Caco-2 (cell line): ENCODE measurements around the gene TLE6. TPM values are rescaled to one million over a fixed set of nuclear protein-coding genes. Genes with fewer than 3 reads are reported as not detected.

ENCODE experiments used
- BruUV-seq: library from RNA; stranded (reverse); fragments of 400-500 nt; replicated peaks from 2 replicates; lab custom pipeline; 2021; lab: Mats Ljungman, UMichigan
- CTCF ChIA-PET: fragments of 300-600 bp; sonication (Branson Sonifier 250); formaldehyde crosslinking; loops from one replicate; lab custom pipeline; 2022; ENCODE audit warnings: antibody characterized with exemption; lab: Charles Lee
- POLR2A ChIA-PET: fragments of 300-600 bp; sonication (Branson Sonifier 250); formaldehyde crosslinking; loops from one replicate; lab custom pipeline; 2022; ENCODE audit warnings: antibody characterized with exemption; lab: Charles Lee
- DNase-seq, 2 experiments: peaks; one replicate each; pipeline versions ENCODE4 v3.0.0 to v3.0.0-alpha.2; 2020 to 2022
- H3K27me3 ChIP-seq: replicated peaks from 2 replicates; pipeline ENCODE4 v1.6.0; 2011; ENCODE audit warnings: low read length; ENCODE audit not compliant: control insufficient read depth, insufficient read depth
- H3K36me3 ChIP-seq: 2 replicates; pipeline ENCODE4 v1.5.1; 2011; ENCODE audit warnings: low read length; ENCODE audit not compliant: control insufficient read depth, insufficient read depth
- H3K4me1 ChIP-seq: fragments of 250-450 bp; sonication (Bioruptor Pico); 2 replicates; pipeline ENCODE4 v1.5.1; 2020; ENCODE audit warnings: mild to moderate bottlenecking
- H3K4me3 ChIP-seq: 2 replicates; pipeline ENCODE4 v1.5.1; 2011; ENCODE audit warnings: low read depth, mild to moderate bottlenecking, control low read depth, low read length
- H3K9me3 ChIP-seq: fragments of 250-450 bp; sonication (Bioruptor Pico); 2 replicates; pipeline ENCODE4 v1.5.1; 2020; ENCODE audit warnings: mild to moderate bottlenecking, moderate library complexity
- H3K27ac Mint-ChIP-seq: one replicate; pipeline ENCODE4 v1.8.0; 2022; ENCODE audit warnings: mixed read lengths; ENCODE audit not compliant: unreplicated experiment
- H3K27me3 Mint-ChIP-seq: one replicate; pipeline ENCODE4 v1.8.0; 2022; ENCODE audit warnings: mixed read lengths; ENCODE audit not compliant: insufficient read depth, unreplicated experiment
- H3K36me3 Mint-ChIP-seq: one replicate; pipeline ENCODE4 v1.8.0; 2022; ENCODE audit warnings: mild to moderate bottlenecking, mixed read lengths; ENCODE audit not compliant: insufficient read depth, unreplicated experiment
- H3K4me1 Mint-ChIP-seq: one replicate; pipeline ENCODE4 v1.8.0; 2022; ENCODE audit warnings: low read depth, mixed read lengths; ENCODE audit not compliant: unreplicated experiment
- H3K4me3 Mint-ChIP-seq: one replicate; pipeline ENCODE4 v1.8.0; 2022; ENCODE audit warnings: mild to moderate bottlenecking, moderate library complexity, mixed read lengths; ENCODE audit not compliant: unreplicated experiment
- H3K9me3 Mint-ChIP-seq: one replicate; pipeline ENCODE4 v1.8.0; 2022; ENCODE audit warnings: mixed read lengths; ENCODE audit not compliant: unreplicated experiment
- CTCF ChIP-seq, 2 experiments: fragments of 200-600 bp in 1 of 2; IDR thresholded peaks; 1 replicate in 1 of 2; 2 replicates in 1 of 2; pipeline versions ENCODE4 v1.5.1 to v1.8.0; 2011 to 2022; ENCODE audit warnings: antibody characterized with exemption in 1 of 2, control low read depth in 1 of 2, inconsistent platforms in 1 of 2, low read depth in 1 of 2, low read length in 1 of 2, mild to moderate bottlenecking in 1 of 2, moderate library complexity in 1 of 2; ENCODE audit not compliant: insufficient read depth in 1 of 2, severe bottlenecking in 1 of 2, unreplicated experiment in 1 of 2
- intact Hi-C: fragments of 100-400 bp; cut with micrococcal nuclease; formaldehyde crosslinking; loops from one replicate; pipeline ENCODE4 v1.10.0; 2022; ENCODE audit not compliant: unreplicated experiment
- total RNA-seq: library from RNA; stranded (reverse); gene quantifications from 2 replicates; pipeline ENCODE4 v1.2.3, GENCODE V29; 2022

TLE6 gene
- total RNA-seq, 1 experiment from 2014 or later, result 1.4 TPM

GRCh38 chr19:2993579-2993978 is 16.2 kb downstream of the TLE6 start:
- Histone ChIP-seq H3K9me3 (no peaks in the 10 kb centered on the region), H3K27me3 (no peaks in the 10 kb centered on the region), H3K4me1 (no peaks in the 10 kb centered on the region), H3K4me3 (no peak overlapping the region), H3K36me3 (no peaks in the 10 kb centered on the region)
- intact Hi-C loops, result no loop called here
- ChIA-PET POLR2A (no interaction called here), CTCF (no interaction called here)
- Mint-ChIP-seq H3K4me3 (no peak overlapping the region), H3K27ac (no peak overlapping the region), H3K9me3 (no peaks in the 10 kb centered on the region), H3K4me1 (no peaks in the 10 kb centered on the region), H3K27me3 (no peaks in the 10 kb centered on the region), H3K36me3 (no peaks in the 10 kb centered on the region)
- DNase-seq, result no peak
- TF ChIP-seq CTCF (IDR thresholded peaks at IDR 0.05; ENCODE audit: insufficient read depth in 1 of 2, low read depth in 1 of 2, low read length in 1 of 2, severe bottlenecking in 1 of 2, unreplicated experiment in 1 of 2), result no peak
- no TSS peak for BruUV-seq

GRCh38 chr19:2994588-2995131 is 17.3 kb downstream of the TLE6 start:
- Mint-ChIP-seq H3K36me3 (no peaks in the 10 kb centered on the region), H3K9me3 (no peaks in the 10 kb centered on the region), H3K27me3 (no peaks in the 10 kb centered on the region), H3K27ac (no peak overlapping the region), H3K4me1 (no peaks in the 10 kb centered on the region), H3K4me3 (no peak overlapping the region)
- BruUV-seq, result no TSS peak
- H3K36me3 ChIP-seq, result no peaks in the 10 kb centered on the region
- CTCF ChIA-PET, result interaction anchor here (0.6 to 0.7 kb wide), 2 partner anchors 28 to 883 kb away, joined by 3 to 6 read pairs; no protein-coding TSS in a partner anchor
- H3K4me3 ChIP-seq, result no peak overlapping the region
- POLR2A ChIA-PET, result no interaction called here
- H3K9me3 ChIP-seq, result no peaks in the 10 kb centered on the region
- no peak for DNase-seq
- H3K4me1 ChIP-seq, result no peaks in the 10 kb centered on the region
- TF ChIP-seq CTCF (IDR thresholded peaks at IDR 0.05; ENCODE audit: insufficient read depth in 1 of 2, low read depth in 1 of 2, low read length in 1 of 2, severe bottlenecking in 1 of 2, unreplicated experiment in 1 of 2), result no peak
- intact Hi-C loops, result no loop called here
- H3K27me3 ChIP-seq, result no peaks in the 10 kb centered on the region

- no peaks in the 10 kb centered on the region for H3K4me1 Mint-ChIP-seq
- H3K36me3 Mint-ChIP-seq, result peaks cover 5% of the 10 kb centered on the region
- no peaks in the 10 kb centered on the region for H3K9me3 ChIP-seq
- H3K36me3 ChIP-seq, result no peaks in the 10 kb centered on the region
- H3K9me3 Mint-ChIP-seq, result no peaks in the 10 kb centered on the region
- ChIA-PET POLR2A (no interaction called here), CTCF (no interaction called here)
- H3K4me1 ChIP-seq, result no peaks in the 10 kb centered on the region
- intact Hi-C loops, result no loop called here
- no peak for DNase-seq
- H3K27ac Mint-ChIP-seq, result no peak overlapping the region
- H3K4me3 Mint-ChIP-seq, result no peak overlapping the region
- no peaks in the 10 kb centered on the region for H3K27me3 ChIP-seq
- TF ChIP-seq CTCF (IDR thresholded peaks at IDR 0.05; ENCODE audit: insufficient read depth in 1 of 2, low read depth in 1 of 2, low read length in 1 of 2, severe bottlenecking in 1 of 2, unreplicated experiment in 1 of 2), result no peak
- BruUV-seq, result no TSS peak
- H3K27me3 Mint-ChIP-seq, result no peaks in the 10 kb centered on the region
- H3K4me3 ChIP-seq, result no peak overlapping the region
Measured at GRCh38 chr19:2997720-2998119, 20.4 kb downstream of the TLE6 start.
